ENCODE data around the gene EPN3. TPM values are rescaled to one million over a fixed set of nuclear protein-coding genes. Genes with fewer than 3 reads are reported as not detected.
A peak's percentile ranks its signal among the peaks of the same experiment; 100 is the strongest.

EPN3 gene
- total RNA-seq, 3 donors from 2014 or later: 16.2 to 40.0 (median 27.4) TPM

- TF ChIP-seq, protein P1, sequence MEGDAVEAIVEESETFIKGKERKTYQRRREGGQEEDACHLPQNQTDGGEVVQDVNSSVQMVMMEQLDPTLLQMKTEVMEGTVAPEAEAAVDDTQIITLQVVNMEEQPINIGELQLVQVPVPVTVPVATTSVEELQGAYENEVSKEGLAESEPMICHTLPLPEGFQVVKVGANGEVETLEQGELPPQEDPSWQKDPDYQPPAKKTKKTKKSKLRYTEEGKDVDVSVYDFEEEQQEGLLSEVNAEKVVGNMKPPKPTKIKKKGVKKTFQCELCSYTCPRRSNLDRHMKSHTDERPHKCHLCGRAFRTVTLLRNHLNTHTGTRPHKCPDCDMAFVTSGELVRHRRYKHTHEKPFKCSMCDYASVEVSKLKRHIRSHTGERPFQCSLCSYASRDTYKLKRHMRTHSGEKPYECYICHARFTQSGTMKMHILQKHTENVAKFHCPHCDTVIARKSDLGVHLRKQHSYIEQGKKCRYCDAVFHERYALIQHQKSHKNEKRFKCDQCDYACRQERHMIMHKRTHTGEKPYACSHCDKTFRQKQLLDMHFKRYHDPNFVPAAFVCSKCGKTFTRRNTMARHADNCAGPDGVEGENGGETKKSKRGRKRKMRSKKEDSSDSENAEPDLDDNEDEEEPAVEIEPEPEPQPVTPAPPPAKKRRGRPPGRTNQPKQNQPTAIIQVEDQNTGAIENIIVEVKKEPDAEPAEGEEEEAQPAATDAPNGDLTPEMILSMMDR (IDR thresholded peaks at IDR 0.05): no peak
- no peak for DNase-seq
These were observed 1.0 kb upstream of the EPN3 start for GRCh38 chr17:50531428-50532025.

DNA sequence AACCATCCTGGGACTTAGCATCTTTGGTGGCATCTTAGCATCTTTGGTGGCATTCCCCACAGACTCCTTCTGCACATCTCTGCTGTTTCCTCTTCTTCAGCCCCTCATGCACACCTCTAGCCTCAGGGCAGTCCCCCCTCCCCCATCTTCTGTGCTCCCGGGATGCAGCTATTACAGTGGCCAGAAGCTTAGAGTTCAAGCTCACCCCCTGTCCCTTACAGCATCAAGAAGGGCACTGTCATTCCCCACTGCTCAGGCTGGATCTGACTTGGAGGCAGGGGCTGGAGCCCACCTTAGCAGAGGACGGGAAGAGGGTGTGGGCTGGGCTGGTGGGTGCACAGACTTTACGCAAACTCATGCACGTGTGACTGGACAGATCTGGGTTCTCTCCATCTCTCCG, 650 bp downstream of the EPN3 start:
- peak overlapping the region; percentile 38 for H3K4me3 ChIP-seq
- H3K9me3 ChIP-seq: no peaks in the 10 kb centered on the region
- ATAC-seq (peak; percentile 31), DNase-seq (peak in 1 of 3 donors; percentile 47)
- intact Hi-C loops (cut with DNase I, micrococcal nuclease): no loop called here
- peaks cover 27% of the 10 kb centered on the region for H3K4me1 ChIP-seq (ENCODE audit: low read depth)
- TF ChIP-seq, protein P1 (IDR thresholded peaks at IDR 0.05): no peak
- H3K36me3 ChIP-seq (ENCODE audit: low read depth): no peaks in the 10 kb centered on the region

More at GRCh38 chr17:50531428-50532025, 1.0 kb upstream of the EPN3 start:
- H3K4me1 ChIP-seq (ENCODE audit: low read depth): peaks cover 23% of the 10 kb centered on the region
- H3K36me3 ChIP-seq (ENCODE audit: low read depth): no peaks in the 10 kb centered on the region
- intact Hi-C loops (cut with DNase I, micrococcal nuclease): no loop called here
- no peaks in the 10 kb centered on the region for H3K9me3 ChIP-seq
- no peak for ATAC-seq
- no peak overlapping the region for H3K4me3 ChIP-seq

- H3K9me3 ChIP-seq: no peaks in the 10 kb centered on the region
- intact Hi-C loops (cut with DNase I, micrococcal nuclease): no loop called here
- DNase-seq (peak; percentile 83 to 86 (median 84)), ATAC-seq (peak; percentile 75)
- TF ChIP-seq, protein P1 (IDR thresholded peaks at IDR 0.05): no peak
- no peaks in the 10 kb centered on the region for H3K36me3 ChIP-seq (ENCODE audit: low read depth)
- H3K4me3 ChIP-seq: peak overlapping the region; percentile 38
- H3K4me1 ChIP-seq (ENCODE audit: low read depth): peaks cover 32% of the 10 kb centered on the region
These were observed 1.2 kb downstream of the EPN3 start for GRCh38 chr17:50533720-50534148.

- Histone ChIP-seq H3K36me3 (ENCODE audit: low read depth) (no peaks in the 10 kb centered on the region), H3K4me3 (peak overlapping the region; percentile 17)
- ATAC-seq: peak; percentile 82
These were observed 1.9 kb downstream of the EPN3 start for GRCh38 chr17:50534222-50534978.

GRCh38 chr17:50534979-50535326, 2.4 kb downstream of the EPN3 start:
- ATAC-seq (no peak), DNase-seq (no peak)
- Histone ChIP-seq H3K36me3 (ENCODE audit: low read depth) (no peaks in the 10 kb centered on the region), H3K4me1 (ENCODE audit: low read depth) (peaks cover 37% of the 10 kb centered on the region), H3K9me3 (no peaks in the 10 kb centered on the region), H3K4me3 (no peak overlapping the region)
- TF ChIP-seq, protein P1 (IDR thresholded peaks at IDR 0.05): no peak
- intact Hi-C loops (cut with DNase I, micrococcal nuclease): no loop called here

More at GRCh38 chr17:50534222-50534978, 1.9 kb downstream of the EPN3 start:
- TF ChIP-seq, protein P1 (IDR thresholded peaks at IDR 0.05): peak; percentile 35
- peak; percentile 80 to 86 (median 84) for DNase-seq
- Histone ChIP-seq H3K9me3 (no peaks in the 10 kb centered on the region), H3K4me1 (ENCODE audit: low read depth) (peaks cover 35% of the 10 kb centered on the region)
- intact Hi-C loops (cut with DNase I, micrococcal nuclease): no loop called here

Measured in mucosa of descending colon (tissue), 3 donors.